Measurements from ENCODE around the gene SRGAP2C.
"Not testable (repeated sequence)": the region's sequence is repeated elsewhere in the genome, so short reads cannot be mapped to it uniquely, and the experiment has no call there.

GRCh38 chr1:121207328-121207727, 22.6 kb downstream of the SRGAP2C start:
- TF ChIP-seq CTCF (IDR thresholded peaks at IDR 0.05); POLR2A (IDR thresholded peaks at IDR 0.05); POLR2AphosphoS5 (IDR thresholded peaks at IDR 0.05; ENCODE audit: insufficient read depth in 1 of 2, low read depth in 1 of 2): not testable (repeated sequence)

All from vagina (tissue), 2 donors.